H1 (cell line): Measurements from ENCODE around the gene SLC17A1. TPM values are rescaled to one million over a fixed set of nuclear protein-coding genes. Genes with fewer than 3 reads are reported as not detected.

Experiments
- CTCF ChIA-PET: fragments of 300-600 bp; sonication (Branson Sonifier 250); formaldehyde crosslinking; loops from one replicate; lab custom pipeline; 2021; ENCODE audit not compliant: partially characterized antibody; lab: Charles Lee
- POLR2A ChIA-PET: fragments of 300-600 bp; sonication (Branson Sonifier 250); formaldehyde crosslinking; loops from one replicate; lab custom pipeline; 2021; ENCODE audit warnings: inconsistent platforms; ENCODE audit not compliant: partially characterized antibody; lab: Charles Lee
- DNase-seq, 2 experiments: peaks; one replicate each; pipeline versions ENCODE4 v3.0.0 to v3.0.0-alpha.2; 2010 to 2022; ENCODE audit warnings: low spot score in 2 of 2, low read depth in 1 of 2, mixed read lengths in 1 of 2
- FAIRE-seq: peaks from 2 replicates; lab custom pipeline; 2011; peaks lifted over from hg19 to GRCh38; lab: Jason Lieb, UNC
- H2AFZ ChIP-seq: 2 replicates; pipeline ENCODE4 v1.8.1; 2012; ENCODE audit warnings: low read length, inconsistent platforms
- H2AK5ac ChIP-seq: 2 replicates; pipeline ENCODE4 v1.6.1; 2013; ENCODE audit warnings: low read depth, low read length
- H2BK120ac ChIP-seq: replicated peaks from 2 replicates; pipeline ENCODE3; 2013; ENCODE audit warnings: low read depth, low read length, inconsistent platforms
- H2BK12ac ChIP-seq: 2 replicates; pipeline ENCODE4 v1.6.1; 2013; ENCODE audit warnings: low read depth, low read length
- H2BK15ac ChIP-seq: 2 replicates; pipeline ENCODE4 v1.6.1; 2013; ENCODE audit warnings: low read length
- H2BK20ac ChIP-seq: 2 replicates; pipeline ENCODE4 v1.6.1; 2013; ENCODE audit warnings: low read length
- H2BK5ac ChIP-seq: 2 replicates; pipeline ENCODE4 v1.6.1; 2013; ENCODE audit warnings: low read depth, low read length
- H3K14ac ChIP-seq: 2 replicates; pipeline ENCODE4 v1.6.1; 2013; ENCODE audit warnings: inconsistent platforms; ENCODE audit not compliant: insufficient read length
- H3K18ac ChIP-seq: 2 replicates; pipeline ENCODE4 v1.6.1; 2013; ENCODE audit warnings: low read length; ENCODE audit errors: extremely low read depth
- H3K23ac ChIP-seq: 2 replicates; pipeline ENCODE4 v1.6.1; 2013; ENCODE audit warnings: inconsistent platforms; ENCODE audit not compliant: insufficient read length
- H3K23me2 ChIP-seq: 2 replicates; pipeline ENCODE4 v1.6.1; 2013; ENCODE audit warnings: low read depth, low read length
- H3K27ac ChIP-seq: 2 replicates; pipeline ENCODE4 v1.6.1; 2011; ENCODE audit warnings: low read depth, low read length, inconsistent platforms
- H3K27me3 ChIP-seq, 4 experiments: replicated peaks in 1 of 4; 1 replicate in 1 of 4; 2 replicates in 3 of 4; pipeline versions ENCODE4 v1.6.1 to v1.8.1; 2011 to 2013; ENCODE audit warnings: low read length in 3 of 4, mild to moderate bottlenecking in 3 of 4, inconsistent platforms in 2 of 4, mixed read lengths in 2 of 4, moderate library complexity in 1 of 4; ENCODE audit not compliant: control insufficient read depth in 3 of 4, insufficient read depth in 3 of 4; ENCODE audit errors: extremely low read depth in 1 of 4
- H3K36me3 ChIP-seq, 4 experiments: 2 replicates each; pipeline versions ENCODE4 v1.6.1 to v1.8.1; 2011 to 2013; ENCODE audit warnings: mild to moderate bottlenecking in 4 of 4, low read length in 3 of 4, moderate library complexity in 2 of 4, control low read depth in 1 of 4, inconsistent platforms in 1 of 4; ENCODE audit not compliant: insufficient read depth in 4 of 4, control insufficient read depth in 2 of 4
- H3K4ac ChIP-seq: replicated peaks from 2 replicates; pipeline ENCODE3; 2013; ENCODE audit warnings: low read length, low read depth, mixed read lengths, inconsistent platforms; ENCODE audit not compliant: insufficient read length
- H3K4me1 ChIP-seq, 4 experiments: replicated peaks in 1 of 4; 1 replicate in 1 of 4; 2 replicates in 3 of 4; pipeline versions ENCODE4 v1.6.1 to v1.8.1; 2011 to 2013; ENCODE audit warnings: low read length in 3 of 4, inconsistent platforms in 2 of 4, mixed read lengths in 1 of 4; ENCODE audit not compliant: insufficient read depth in 4 of 4, control insufficient read depth in 3 of 4
- H3K4me2 ChIP-seq, 2 experiments: 2 replicates each; pipeline versions ENCODE4 v1.6.1 to v1.8.1; 2011 to 2013; ENCODE audit warnings: low read depth in 2 of 2, low read length in 2 of 2, control low read depth in 1 of 2, inconsistent platforms in 1 of 2, mild to moderate bottlenecking in 1 of 2; ENCODE audit not compliant: insufficient read depth in 1 of 2
- H3K4me3 ChIP-seq, 4 experiments: fragments of 200-600, 300-600 bp in 1 of 4; sonication (generic), shearing (Covaris generic), sonication (Bioruptor Twin) in 1 of 4; 2 replicates each; pipeline versions ENCODE4 v1.5.1 to v1.8.1; 2011 to 2016; ENCODE audit warnings: low read length in 4 of 4, low read depth in 3 of 4, control low read depth in 2 of 4, inconsistent platforms in 2 of 4, mild to moderate bottlenecking in 2 of 4, mixed read lengths in 1 of 4, moderate library complexity in 1 of 4; ENCODE audit not compliant: insufficient read depth in 2 of 4; ENCODE audit errors: extremely low read depth in 1 of 4
- H3K56ac ChIP-seq: replicated peaks from 2 replicates; pipeline ENCODE3; 2013; ENCODE audit warnings: low read depth, mild to moderate bottlenecking, mixed read lengths, low read length, inconsistent platforms; ENCODE audit not compliant: insufficient read length
- H3K79me1 ChIP-seq: 2 replicates; pipeline ENCODE4 v1.6.1; 2013; ENCODE audit warnings: low read depth, low read length, control low read depth
- H3K79me2 ChIP-seq, 2 experiments: 2 replicates each; pipeline versions ENCODE4 v1.6.1 to v1.8.1; 2012 to 2013; ENCODE audit warnings: low read length in 2 of 2, mild to moderate bottlenecking in 2 of 2, inconsistent platforms in 1 of 2; ENCODE audit not compliant: insufficient read depth in 2 of 2, control insufficient read depth in 1 of 2
- H3K9ac ChIP-seq, 4 experiments: replicated peaks in 1 of 4; 1 replicate in 1 of 4; 2 replicates in 3 of 4; pipeline versions ENCODE4 v1.6.1 to v1.8.1; 2011 to 2013; ENCODE audit warnings: low read depth in 3 of 4, low read length in 3 of 4, control low read depth in 2 of 4, mild to moderate bottlenecking in 2 of 4, moderate library complexity in 2 of 4, inconsistent platforms in 1 of 4; ENCODE audit errors: extremely low read depth in 1 of 4
- H3K9me3 ChIP-seq, 2 experiments: 2 replicates each; pipeline versions ENCODE4 v1.6.1 to v1.8.1; 2012 to 2013; ENCODE audit warnings: mild to moderate bottlenecking in 2 of 2, moderate library complexity in 2 of 2, control low read depth in 1 of 2, inconsistent platforms in 1 of 2, low read depth in 1 of 2, low read length in 1 of 2, mixed read lengths in 1 of 2; ENCODE audit not compliant: insufficient read depth in 2 of 2
- H4K20me1 ChIP-seq, 2 experiments: replicated peaks in 1 of 2; 2 replicates each; pipeline versions ENCODE3 to v1.8.1; 2011 to 2013; ENCODE audit warnings: inconsistent platforms in 2 of 2, low read length in 2 of 2, mild to moderate bottlenecking in 1 of 2; ENCODE audit not compliant: insufficient read depth in 2 of 2, control insufficient read depth in 1 of 2
- H4K5ac ChIP-seq: 2 replicates; pipeline ENCODE4 v1.6.1; 2013; ENCODE audit warnings: low read length, low read depth, mixed read lengths, inconsistent platforms; ENCODE audit not compliant: insufficient read length
- H4K8ac ChIP-seq: 2 replicates; pipeline ENCODE4 v1.8.0; 2013; ENCODE audit warnings: mild to moderate bottlenecking, moderate library complexity, low read length, inconsistent platforms; ENCODE audit not compliant: insufficient read depth; ENCODE audit errors: extremely low read depth
- H4K91ac ChIP-seq: replicated peaks from 2 replicates; pipeline ENCODE3; 2013; ENCODE audit warnings: low read length, mixed read lengths, inconsistent platforms; ENCODE audit not compliant: insufficient read length
- ATF2 ChIP-seq: IDR thresholded peaks from 2 replicates; pipeline ENCODE4 v1.6.1; 2012; ENCODE audit warnings: low read length, inconsistent platforms
- BACH1 ChIP-seq: IDR thresholded peaks from 2 replicates; pipeline ENCODE4 v1.6.1; 2012; ENCODE audit warnings: low read length, improper control_type of control experiment
- BCL11A ChIP-seq, 2 experiments: IDR thresholded peaks; one replicate each; pipeline ENCODE4 v1.6.1; 2011; ENCODE audit warnings: low read depth in 2 of 2, low read length in 2 of 2, mild to moderate bottlenecking in 2 of 2
- CREB1 ChIP-seq: IDR thresholded peaks from 2 replicates; pipeline ENCODE4 v1.6.1; 2012; ENCODE audit warnings: inconsistent platforms
- EZH2 ChIP-seq: fragments of 200-600 bp; sonication (generic); IDR thresholded peaks from 2 replicates; pipeline ENCODE4 v1.7.1; 2012; ENCODE audit warnings: low read depth, mild to moderate bottlenecking, moderate library complexity, low read length, inconsistent platforms; ENCODE audit not compliant: severe bottlenecking
- JUN ChIP-seq: IDR thresholded peaks from 2 replicates; pipeline ENCODE4 v1.6.1; 2011; ENCODE audit warnings: low read depth, mild to moderate bottlenecking, improper control_type of control experiment, low read length
- KDM4A ChIP-seq: IDR thresholded peaks from one replicate; pipeline ENCODE4 v1.7.1; 2012; ENCODE audit warnings: low read depth, mild to moderate bottlenecking, moderate library complexity, low read length, inconsistent platforms; ENCODE audit not compliant: severe bottlenecking
- MAFK ChIP-seq: IDR thresholded peaks from 2 replicates; pipeline ENCODE4 v1.6.1; 2012; ENCODE audit warnings: low read depth, mild to moderate bottlenecking, improper control_type of control experiment, low read length
- USF2 ChIP-seq: IDR thresholded peaks from 2 replicates; pipeline ENCODE4 v1.6.1; 2011; ENCODE audit warnings: low read length, improper control_type of control experiment
- YY1 ChIP-seq: IDR thresholded peaks from 2 replicates; pipeline ENCODE4 v1.6.1; 2011; ENCODE audit warnings: low read depth, mild to moderate bottlenecking, low read length
- WGBS, 2 experiments: shearing (Covaris generic) in 1 of 2; methylation state at CpG; one replicate each; pipeline versions ENCODE4 v1.1.6 to v1.1.7; 2013 to 2015; ENCODE audit warnings: low lambda C conversion rate in 2 of 2, mixed read lengths in 2 of 2, inconsistent platforms in 1 of 2, low coverage in 1 of 2, missing lambda C conversion rate in 1 of 2; ENCODE audit not compliant: insufficient replicate concordance in 2 of 2, insufficient coverage in 1 of 2, insufficient read length in 1 of 2; ENCODE audit errors: extremely low coverage in 1 of 2, missing lambda C conversion rate in 1 of 2; 5-methylcytosine and 5-hydroxymethylcytosine counted together
- polyA plus RNA-seq, 7 experiments: library from polyadenylated mRNA; depleted of rRNA in 3 of 7; stranded (reverse) in 5 of 7; unstranded in 2 of 7; fragments of >200 nt in 5 of 7; fragments of 200-250 nt in 2 of 7; gene quantifications; 1 replicate in 5 of 7; 2 replicates in 1 of 7; 4 replicates in 1 of 7; pipeline versions ENCODE4 v1.2.1 to v1.2.3, GENCODE V29; 2011 to 2013; ENCODE audit warnings: missing spikeins in 2 of 7, mixed read lengths in 2 of 7
- total RNA-seq: library from RNA; stranded (reverse); fragmentation: NEBNext Ultra II Directional; extraction: Animal tissue kit (Norgen Biotek cat#: 25700); gene quantifications from 2 replicates; pipeline ENCODE4 v1.2.1, GENCODE V29; 2021

Gene SLC17A1
- total and polyA plus RNA-seq, 2 of the 8 experiments (the other 6 are each of a cell fraction or from before 2014, with no cell fraction given), result not detected

- no peak overlapping the region for H3K23ac ChIP-seq
- TF ChIP-seq ATF2 (no peak), USF2 (no peak), JUN (no peak), MAFK (no peak), BCL11A (IDR thresholded peaks at IDR 0.05; ENCODE audit: low read depth in 2 of 2, low read length in 2 of 2) (no peak), YY1 (no peak), CREB1 (no peak), EZH2 (no peak), BACH1 (no peak), KDM4A (no peak)
- TF ChIP-seq, all 59 proteins: peak for 0
- Histone ChIP-seq H3K36me3 (no peaks in the 10 kb centered on the region), H3K9me3 (no peaks in the 10 kb centered on the region), H3K4me1 (no peaks in the 10 kb centered on the region), H4K5ac (no peak overlapping the region), H4K8ac (no peak overlapping the region), H2AK5ac (no peak overlapping the region), H3K18ac (no peak overlapping the region), H2BK12ac (no peak overlapping the region), H3K4ac (no peak overlapping the region), H2BK120ac (no peak overlapping the region), H3K23me2 (no peaks in the 10 kb centered on the region), H2BK15ac (no peak overlapping the region), H2AFZ (no peak overlapping the region), H3K4me2 (no peak overlapping the region), H3K4me3 (no peak overlapping the region), H3K56ac (no peak overlapping the region), H3K14ac (no peak overlapping the region), H3K79me1 (no peaks in the 10 kb centered on the region), H3K9ac (no peak overlapping the region), H3K27ac (no peak overlapping the region), H2BK5ac (no peak overlapping the region), H3K79me2 (no peaks in the 10 kb centered on the region), H4K91ac (no peak overlapping the region), H3K27me3 (no peaks in the 10 kb centered on the region), H2BK20ac (no peak overlapping the region), H4K20me1 (no peaks in the 10 kb centered on the region)
- DNase-seq, result no peak
- WGBS, 2 experiments, result 88% methylated on average over 2 of the region's 2 CpGs; no CpG with 5 or more reads in 1 of the 2 experiments
- FAIRE-seq, result no peak
- CTCF ChIA-PET, result interaction anchor here (0.8 to 4.4 kb wide), 8 partner anchors 8 to 68 kb away, joined by 3 to 12 read pairs (median 4); no protein-coding TSS in a partner anchor
- POLR2A ChIA-PET, result no interaction called here
Observed at GRCh38 chr6:25747477-25747876, 84.4 kb downstream of the SLC17A1 start.
